ENCODE results near the gene RARRES1. TPM values are rescaled to one million over a fixed set of nuclear protein-coding genes. Genes with fewer than 3 reads are reported as not detected.

RARRES1 gene
- total and polyA plus RNA-seq, 2 experiments from 2014 or later, result 0.33 to 0.56 TPM

DNA sequence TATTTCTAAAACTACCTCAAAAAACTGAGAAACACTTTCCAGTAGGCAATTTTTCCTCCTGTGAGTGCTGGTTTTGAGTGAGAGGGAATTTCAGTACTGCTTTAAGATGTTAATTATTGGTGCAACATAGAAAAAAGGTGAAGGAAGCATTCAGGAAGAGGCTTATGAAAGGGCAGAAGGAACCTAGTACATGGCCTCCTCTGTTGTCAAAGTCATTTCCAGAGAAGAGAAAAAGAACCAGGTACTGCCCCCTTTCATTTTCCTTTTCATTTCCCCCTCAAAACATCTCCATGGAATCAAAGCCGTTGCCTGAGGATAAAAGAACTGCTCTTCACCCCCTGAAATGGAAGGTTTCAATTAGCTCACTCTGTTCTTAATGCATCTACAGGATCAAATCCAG lies 19.8 kb downstream of the RARRES1 start:
- H3K27ac ChIP-seq, result no peak overlapping the region
- no peak for TF ChIP-seq CTCF (IDR thresholded peaks at IDR 0.05; ENCODE audit: low read depth, low read length)
- no peaks in the 10 kb centered on the region for H3K36me3 ChIP-seq
- no peaks in the 10 kb centered on the region for H3K27me3 ChIP-seq
- DNase-seq (ENCODE audit: low read depth in 1 of 2, low spot score in 1 of 2), result no peak
- H3K4me3 ChIP-seq, result no peak overlapping the region
- no peaks in the 10 kb centered on the region for H3K9me3 ChIP-seq (ENCODE audit: low read depth)
- H3K4me1 ChIP-seq (ENCODE audit: low read depth), result no peaks in the 10 kb centered on the region

DNA sequence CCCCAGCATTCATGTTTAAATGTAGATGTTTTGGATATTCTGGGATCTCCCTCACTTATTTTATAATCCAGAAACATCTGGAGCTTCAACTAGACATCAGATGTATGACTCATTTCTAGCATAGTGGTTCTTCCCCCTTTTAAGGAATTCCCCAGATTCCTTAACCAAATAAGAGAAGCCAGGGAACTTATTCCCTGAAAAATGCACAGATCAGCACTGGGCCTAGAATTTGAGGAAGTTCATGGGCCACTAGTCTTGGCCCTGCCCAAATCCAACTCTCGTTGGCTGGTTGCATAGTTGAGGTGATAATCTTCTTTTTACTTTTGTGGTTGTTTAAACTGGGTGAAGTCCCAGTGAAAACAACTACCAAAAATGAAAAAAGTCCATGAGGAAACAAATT lies 20.4 kb downstream of the RARRES1 start:
- Histone ChIP-seq H3K27ac (no peak overlapping the region), H3K9me3 (ENCODE audit: low read depth) (no peaks in the 10 kb centered on the region), H3K27me3 (no peaks in the 10 kb centered on the region), H3K36me3 (no peaks in the 10 kb centered on the region), H3K4me1 (ENCODE audit: low read depth) (no peaks in the 10 kb centered on the region), H3K4me3 (no peak overlapping the region)
- no peak for TF ChIP-seq CTCF (IDR thresholded peaks at IDR 0.05; ENCODE audit: low read depth, low read length)
- peak in 1 of 2 donors; percentile 84 for DNase-seq (ENCODE audit: low read depth in 1 of 2, low spot score in 1 of 2)

DNA sequence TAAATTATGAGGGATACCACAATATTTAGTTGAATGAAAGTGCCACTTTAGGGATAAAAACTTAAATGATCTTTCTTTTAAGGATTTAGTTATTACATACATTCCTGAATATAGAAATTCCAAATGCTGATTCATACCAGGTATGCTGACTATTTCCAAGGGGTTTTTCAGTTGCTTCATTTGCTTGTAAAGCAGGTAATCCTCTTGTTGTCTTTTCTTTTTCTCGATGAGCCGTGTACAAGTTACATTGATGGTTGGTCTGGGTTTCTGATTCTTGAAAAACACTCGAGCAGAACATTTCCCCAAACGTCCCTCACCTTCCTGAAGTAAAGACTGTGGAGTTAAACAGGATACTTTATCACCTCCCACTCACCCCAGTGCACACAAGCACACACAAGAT lies 21.7 kb downstream of the RARRES1 start:
- Histone ChIP-seq H3K27ac (no peak overlapping the region), H3K36me3 (no peaks in the 10 kb centered on the region), H3K4me1 (ENCODE audit: low read depth) (no peaks in the 10 kb centered on the region), H3K9me3 (ENCODE audit: low read depth) (no peaks in the 10 kb centered on the region), H3K27me3 (no peaks in the 10 kb centered on the region), H3K4me3 (no peak overlapping the region)
- DNase-seq (ENCODE audit: low read depth in 1 of 2, low spot score in 1 of 2), result no peak
- TF ChIP-seq CTCF (IDR thresholded peaks at IDR 0.05; ENCODE audit: low read depth, low read length), result no peak

DNA sequence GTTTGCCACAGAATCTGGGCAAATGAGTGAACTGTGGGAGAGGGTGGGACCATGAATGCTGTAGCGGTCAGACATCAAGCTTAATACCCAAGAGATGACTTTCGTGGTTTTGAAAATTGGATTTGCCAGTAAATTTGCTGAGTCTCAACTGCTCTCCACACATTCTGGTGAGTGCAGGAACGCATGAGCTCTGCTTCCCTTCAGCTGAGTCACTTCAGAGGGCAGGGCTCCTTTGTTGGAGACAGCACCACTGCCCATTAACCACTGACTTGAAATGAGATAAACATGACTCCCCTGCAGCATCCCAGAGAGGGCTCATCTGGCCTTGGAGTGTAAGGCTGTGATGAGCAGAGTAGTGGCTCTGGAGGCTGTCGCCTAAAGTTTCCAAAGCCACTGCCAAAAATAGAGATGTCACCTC lies 22.6 kb downstream of the RARRES1 start:
- no peak for TF ChIP-seq CTCF (IDR thresholded peaks at IDR 0.05; ENCODE audit: low read depth, low read length)
- H3K4me1 ChIP-seq (ENCODE audit: low read depth), result no peaks in the 10 kb centered on the region
- no peaks in the 10 kb centered on the region for H3K36me3 ChIP-seq
- no peak overlapping the region for H3K27ac ChIP-seq
- DNase-seq (ENCODE audit: low read depth in 1 of 2, low spot score in 1 of 2), result peak in 1 of 2 donors; percentile 96
- H3K4me3 ChIP-seq, result no peak overlapping the region
- no peaks in the 10 kb centered on the region for H3K9me3 ChIP-seq (ENCODE audit: low read depth)
- no peaks in the 10 kb centered on the region for H3K27me3 ChIP-seq

GRCh38 chr3:158703566-158703965 lies 28.7 kb downstream of the RARRES1 start:
- H3K36me3 ChIP-seq, result no peaks in the 10 kb centered on the region
- H3K27ac ChIP-seq, result no peak overlapping the region
- no peaks in the 10 kb centered on the region for H3K9me3 ChIP-seq (ENCODE audit: low read depth)
- H3K4me3 ChIP-seq, result no peak overlapping the region
- DNase-seq (ENCODE audit: low read depth in 1 of 2, low spot score in 1 of 2), result peak in 1 of 2 donors; percentile 48
- no peaks in the 10 kb centered on the region for H3K27me3 ChIP-seq
- H3K4me1 ChIP-seq (ENCODE audit: low read depth), result no peaks in the 10 kb centered on the region
- TF ChIP-seq CTCF (IDR thresholded peaks at IDR 0.05; ENCODE audit: low read depth, low read length), result no peak

Measured in cardiac muscle cell (in vitro differentiated cells and primary cell).